MG63 (cell line): ENCODE results near the gene FSTL4. TPM values are rescaled to one million over a fixed set of nuclear protein-coding genes. Genes with fewer than 3 reads are reported as not detected.

Experiments used
- DNase-seq: peaks from one replicate; pipeline ENCODE4 v3.0.0-alpha.2; 2020
- H3K27me3 ChIP-seq: fragments of 250-450 bp; sonication (Bioruptor Pico); 2 replicates; pipeline ENCODE4 v1.5.1; 2020; ENCODE audit warnings: mild to moderate bottlenecking, moderate library complexity
- H3K36me3 ChIP-seq: fragments of 250-450 bp; sonication (Bioruptor Pico); 2 replicates; pipeline ENCODE4 v1.5.1; 2020; ENCODE audit warnings: mild to moderate bottlenecking, moderate library complexity
- H3K4me3 ChIP-seq: fragments of 250-450 bp; sonication (Bioruptor Pico); 2 replicates; pipeline ENCODE4 v1.5.1; 2020; ENCODE audit warnings: mild to moderate bottlenecking, moderate library complexity
- H3K9me3 ChIP-seq: fragments of 250-450 bp; sonication (Bioruptor Pico); 2 replicates; pipeline ENCODE4 v1.5.1; 2020; ENCODE audit warnings: mild to moderate bottlenecking, moderate library complexity
- total RNA-seq: library from RNA; depleted of rRNA; stranded (reverse); fragments of >200 nt; shearing (Covaris generic); gene quantifications from 2 replicates; pipeline ENCODE4 v1.2.3, GENCODE V29; 2014; ENCODE audit warnings: low replicate concordance

FSTL4 gene
- total RNA-seq, 1 experiment from 2014 or later = not detected

DNA sequence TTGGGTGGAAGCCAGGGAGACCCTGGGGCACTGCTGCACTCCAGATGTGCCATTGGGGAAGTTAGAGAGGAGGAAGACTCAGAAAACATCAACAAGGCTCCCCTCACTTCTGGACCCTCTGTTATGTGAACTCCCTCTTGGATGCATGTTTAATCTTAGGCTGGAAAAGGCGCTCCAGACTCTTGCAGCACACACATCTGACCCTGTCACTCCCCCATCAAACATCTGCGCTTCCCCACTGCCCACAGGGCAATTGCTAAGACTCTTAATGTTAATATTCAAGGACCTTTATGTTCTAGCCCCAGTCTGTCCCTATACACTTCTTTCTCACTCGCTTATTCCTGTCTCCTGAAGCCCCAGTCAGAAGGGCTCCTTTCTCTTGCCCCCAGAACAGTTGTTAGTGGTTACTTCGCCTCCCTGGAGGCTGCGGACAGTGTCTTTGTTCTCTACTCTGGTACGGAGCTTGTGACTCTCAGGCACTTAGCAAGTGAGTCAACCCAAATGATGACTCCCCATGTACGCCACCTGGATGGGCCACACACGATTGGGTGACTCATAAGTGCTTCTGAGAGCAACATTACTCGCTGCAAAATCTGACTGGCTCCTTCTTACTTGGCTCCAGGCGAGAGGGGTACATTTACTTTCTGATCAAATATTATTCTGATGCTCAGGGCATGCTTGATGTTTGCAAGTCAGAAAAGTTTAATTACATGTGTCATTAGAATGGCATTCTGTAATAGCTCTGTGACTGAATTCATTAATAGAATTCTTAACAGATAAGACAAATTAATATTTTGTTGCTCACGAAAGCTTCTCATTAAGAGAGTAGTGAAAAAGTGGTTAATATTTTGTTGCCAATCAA is 366.9 kb downstream of the FSTL4 start:
- H3K36me3 ChIP-seq = no peaks in the 10 kb centered on the region
- DNase-seq = peak; percentile 87
- no peaks in the 10 kb centered on the region for H3K9me3 ChIP-seq
- H3K27me3 ChIP-seq = no peaks in the 10 kb centered on the region
- H3K4me3 ChIP-seq = no peak overlapping the region

DNA sequence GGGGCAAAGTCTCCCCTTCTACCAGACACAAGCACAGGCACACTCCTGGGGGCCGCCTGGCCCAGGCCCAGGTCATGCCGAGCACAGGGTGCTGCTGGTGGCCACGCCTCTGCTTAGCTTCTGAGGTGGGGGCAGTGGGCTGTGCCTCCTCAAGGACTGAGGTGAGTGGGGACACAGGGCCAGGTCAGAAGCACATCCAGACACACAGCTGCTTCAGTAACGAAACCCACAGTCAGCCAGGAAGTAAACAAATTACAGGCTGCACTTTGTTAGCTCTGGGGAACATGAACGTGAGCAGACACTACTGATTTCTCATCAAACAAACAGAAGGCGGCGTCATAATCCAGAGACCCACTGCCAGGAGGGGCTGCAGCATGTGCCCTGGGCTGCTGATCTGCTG is 368.1 kb downstream of the FSTL4 start:
- no peaks in the 10 kb centered on the region for H3K36me3 ChIP-seq

GRCh38 chr5:133243196-133243595 is 369.1 kb downstream of the FSTL4 start:
- Histone ChIP-seq H3K36me3 (no peaks in the 10 kb centered on the region), H3K9me3 (peaks cover 7% of the 10 kb centered on the region), H3K27me3 (no peaks in the 10 kb centered on the region; the same call in 1 of the 2 replicates), H3K4me3 (no peak overlapping the region)
- DNase-seq = no peak

More for the DNA sequence above, 368.1 kb downstream of the FSTL4 start:
- DNase-seq = no peak
- Histone ChIP-seq H3K9me3 (peaks cover 7% of the 10 kb centered on the region), H3K4me3 (no peak overlapping the region), H3K27me3 (no peaks in the 10 kb centered on the region)

- H3K27me3 ChIP-seq = no peaks in the 10 kb centered on the region; the same call in 1 of the 2 replicates
- no peaks in the 10 kb centered on the region for H3K36me3 ChIP-seq
- no peak overlapping the region for H3K4me3 ChIP-seq
- DNase-seq = no peak
- peaks cover 7% of the 10 kb centered on the region for H3K9me3 ChIP-seq
Measured at GRCh38 chr5:133242221-133242835, 370.0 kb downstream of the FSTL4 start.

DNA sequence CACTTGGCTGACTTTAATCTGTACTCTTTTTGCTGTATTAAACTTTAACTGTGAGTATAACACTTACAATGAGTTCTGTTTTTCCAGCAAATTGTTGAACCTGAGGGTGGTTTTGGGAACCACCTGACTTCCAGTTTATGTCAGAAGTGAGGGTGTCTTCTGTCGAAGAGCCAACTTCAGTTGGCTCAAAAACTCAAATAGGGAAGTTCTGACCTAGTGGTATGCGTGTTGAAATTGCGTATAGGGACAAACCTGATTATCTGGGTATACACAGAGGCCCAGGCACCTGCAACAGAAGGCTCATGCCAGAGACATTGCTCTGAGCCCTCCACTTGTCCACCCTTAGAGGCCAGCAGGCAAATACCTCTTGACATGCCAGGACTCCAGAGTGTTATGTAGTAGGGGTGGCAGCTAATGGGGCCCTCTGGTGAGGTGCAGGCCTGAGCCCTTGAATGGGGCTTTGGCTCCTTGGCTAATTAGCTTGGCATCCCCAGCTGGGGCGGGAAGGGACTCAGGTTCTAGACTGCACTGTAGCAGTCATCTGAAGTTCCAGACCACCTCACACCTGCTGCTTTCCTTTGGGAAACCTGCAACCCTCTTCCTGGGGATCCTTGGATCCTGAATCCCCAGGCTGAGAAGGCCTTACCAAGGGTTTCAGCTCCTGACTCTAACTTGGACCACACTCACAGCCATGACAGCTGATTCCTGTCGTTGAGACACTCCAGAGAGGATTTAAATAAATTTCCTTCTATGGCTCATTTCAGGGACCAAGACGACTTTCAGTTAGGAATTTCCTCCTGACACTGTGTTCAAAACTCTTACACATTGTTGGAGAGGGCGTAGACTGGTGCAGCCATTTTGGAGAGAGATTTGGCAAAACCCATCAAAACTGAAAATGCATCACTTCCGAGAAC is 370.9 kb downstream of the FSTL4 start:
- H3K27me3 ChIP-seq = no peaks in the 10 kb centered on the region; the same call in 1 of the 2 replicates
- H3K4me3 ChIP-seq = no peak overlapping the region
- H3K9me3 ChIP-seq = peaks cover 7% of the 10 kb centered on the region
- no peaks in the 10 kb centered on the region for H3K36me3 ChIP-seq
- no peak for DNase-seq

DNA sequence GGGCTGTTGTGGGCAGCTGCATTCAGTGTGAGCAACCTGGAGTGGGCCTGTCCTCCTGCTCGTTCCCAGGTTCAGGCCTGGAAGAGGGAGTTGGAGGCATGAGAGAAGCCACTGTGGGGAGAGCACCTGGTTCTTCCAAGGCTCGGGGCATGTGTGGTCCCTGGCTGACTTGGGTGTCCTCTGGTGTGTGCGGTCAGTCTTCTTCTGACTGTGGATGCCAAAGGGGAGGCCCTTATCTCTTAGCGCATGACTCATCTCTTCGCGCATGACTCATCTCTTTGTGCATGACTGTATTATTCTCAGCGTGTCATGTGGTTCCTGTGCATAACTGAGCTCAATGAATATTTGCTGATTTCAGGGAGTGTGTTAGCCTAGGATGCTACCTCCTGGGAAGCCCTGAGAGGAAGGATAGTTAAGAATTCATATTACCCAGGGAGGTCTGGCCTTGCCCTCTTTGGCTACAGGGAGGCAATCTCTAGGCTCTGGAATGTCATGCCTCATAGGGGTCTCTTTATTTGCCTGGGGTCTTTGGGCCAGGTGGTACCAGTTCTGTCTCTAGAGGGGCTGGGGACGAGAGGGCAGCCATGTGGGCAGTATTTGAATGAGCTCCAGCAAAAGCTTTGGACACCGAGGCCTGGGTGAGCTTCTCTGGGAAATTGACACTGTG is 371.8 kb downstream of the FSTL4 start:
- no peaks in the 10 kb centered on the region for H3K36me3 ChIP-seq
- H3K4me3 ChIP-seq = no peak overlapping the region
- peak; percentile 81 for DNase-seq
- peaks cover 7% of the 10 kb centered on the region for H3K9me3 ChIP-seq
- H3K27me3 ChIP-seq = no peaks in the 10 kb centered on the region; the same call in 1 of the 2 replicates

DNA sequence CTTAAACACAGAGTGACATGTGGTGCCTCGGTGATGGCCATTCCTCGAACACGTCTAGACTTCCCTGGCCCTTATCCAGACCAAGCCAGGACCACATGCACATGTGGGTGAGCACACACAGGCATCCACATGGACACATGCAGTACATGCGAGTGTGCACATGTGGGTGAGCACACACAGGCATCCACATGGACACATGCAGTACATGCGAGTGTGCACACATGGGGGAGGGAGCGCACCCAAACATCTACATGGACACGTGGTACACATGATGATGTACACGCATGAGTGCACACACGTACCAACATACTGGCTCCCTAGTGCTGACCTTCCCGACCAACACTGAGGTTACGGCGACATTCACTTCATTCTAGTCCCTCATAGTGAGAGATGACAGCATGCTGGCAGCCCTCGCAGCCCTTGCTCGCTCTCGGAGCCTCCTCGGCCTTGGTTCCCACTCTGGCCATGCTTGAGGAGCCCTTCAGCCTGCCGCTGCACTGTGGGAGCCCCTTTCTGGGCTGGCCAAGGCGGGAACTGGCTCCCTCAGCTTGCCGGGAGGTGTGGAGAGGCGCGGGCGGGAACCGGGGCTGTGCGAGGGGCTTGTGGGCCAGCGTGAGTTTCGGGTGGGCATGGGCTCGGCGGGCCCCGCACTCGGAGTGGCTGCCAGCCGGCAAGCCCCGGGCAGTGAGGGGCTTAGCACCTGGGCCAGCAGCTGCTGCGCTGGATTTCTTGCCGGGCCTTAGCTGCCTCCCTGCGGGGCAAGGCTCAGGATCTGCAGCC is 373.7 kb downstream of the FSTL4 start:
- DNase-seq = no peak
- no peaks in the 10 kb centered on the region; the same call in 1 of the 2 replicates for H3K27me3 ChIP-seq
- no peak overlapping the region for H3K4me3 ChIP-seq
- H3K36me3 ChIP-seq = no peaks in the 10 kb centered on the region
- H3K9me3 ChIP-seq = peaks cover 7% of the 10 kb centered on the region

- DNase-seq = no peak
- Histone ChIP-seq H3K27me3 (no peaks in the 10 kb centered on the region; the same call in 1 of the 2 replicates), H3K4me3 (no peak overlapping the region), H3K36me3 (no peaks in the 10 kb centered on the region), H3K9me3 (peaks cover 7% of the 10 kb centered on the region)
Measured at GRCh38 chr5:133236976-133237375, 375.4 kb downstream of the FSTL4 start.

GRCh38 chr5:133236541-133236951 is 375.8 kb downstream of the FSTL4 start:
- H3K9me3 ChIP-seq = peaks cover 7% of the 10 kb centered on the region
- no peak for DNase-seq
- no peaks in the 10 kb centered on the region for H3K36me3 ChIP-seq
- no peak overlapping the region for H3K4me3 ChIP-seq
- H3K27me3 ChIP-seq = no peaks in the 10 kb centered on the region; the same call in 1 of the 2 replicates

- Histone ChIP-seq H3K36me3 (no peaks in the 10 kb centered on the region), H3K27me3 (no peaks in the 10 kb centered on the region; the same call in 1 of the 2 replicates), H3K4me3 (no peak overlapping the region), H3K9me3 (peaks cover 7% of the 10 kb centered on the region)
- no peak for DNase-seq
Measured at GRCh38 chr5:133235696-133236426, 376.5 kb downstream of the FSTL4 start.

DNA sequence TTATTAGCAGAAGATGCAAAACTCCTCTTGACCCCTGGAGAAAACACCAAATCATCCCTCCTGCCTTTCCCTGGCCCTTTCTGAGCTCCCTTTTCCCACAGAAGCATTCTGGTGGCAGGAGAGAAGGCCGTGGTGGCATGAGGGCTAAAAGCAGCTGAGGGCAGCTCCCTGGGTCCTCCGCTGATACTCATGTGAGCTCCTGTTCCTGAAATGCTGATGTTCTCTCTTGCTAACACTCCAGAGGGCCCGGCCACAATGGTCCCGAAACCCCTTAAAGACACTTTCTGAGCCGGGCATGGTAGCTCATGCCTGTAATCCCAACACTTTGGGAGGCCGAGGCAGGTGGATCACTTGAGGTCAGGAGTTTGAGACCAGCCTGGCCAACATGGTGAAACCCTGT is 377.4 kb downstream of the FSTL4 start:
- no peaks in the 10 kb centered on the region; the same call in 1 of the 2 replicates for H3K27me3 ChIP-seq
- no peak overlapping the region for H3K4me3 ChIP-seq
- no peak for DNase-seq
- H3K9me3 ChIP-seq = peaks cover 5% of the 10 kb centered on the region
- no peaks in the 10 kb centered on the region for H3K36me3 ChIP-seq

GRCh38 chr5:133234273-133234672 is 378.1 kb downstream of the FSTL4 start:
- Histone ChIP-seq H3K27me3 (no peaks in the 10 kb centered on the region; the same call in 1 of the 2 replicates), H3K4me3 (no peak overlapping the region), H3K36me3 (no peaks in the 10 kb centered on the region), H3K9me3 (no peaks in the 10 kb centered on the region)
- DNase-seq = no peak

GRCh38 chr5:133233616-133234015 is 378.7 kb downstream of the FSTL4 start:
- Histone ChIP-seq H3K4me3 (no peak overlapping the region), H3K27me3 (no peaks in the 10 kb centered on the region; the same call in 1 of the 2 replicates), H3K36me3 (no peaks in the 10 kb centered on the region), H3K9me3 (no peaks in the 10 kb centered on the region)
- DNase-seq = no peak

DNA sequence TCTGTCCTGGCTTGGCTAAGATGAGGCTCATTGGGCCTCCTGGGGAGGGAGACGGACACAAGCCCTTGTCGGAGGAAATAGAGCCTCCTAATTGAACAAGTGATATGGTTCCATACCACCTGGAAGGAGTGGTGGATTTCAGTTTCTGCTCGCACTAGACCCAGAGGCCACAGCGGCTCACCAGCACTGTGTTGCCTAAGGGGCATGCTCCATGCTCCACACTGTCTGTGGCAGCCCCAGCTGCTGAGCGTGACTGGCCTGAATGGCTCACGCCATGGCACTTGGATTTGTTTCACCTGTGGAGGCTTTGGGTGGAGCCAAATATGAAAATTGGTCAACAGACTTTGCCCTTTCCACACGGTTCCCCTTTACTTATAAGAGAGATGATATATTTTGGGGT is 379.4 kb downstream of the FSTL4 start:
- Histone ChIP-seq H3K4me3 (no peak overlapping the region), H3K9me3 (no peaks in the 10 kb centered on the region), H3K36me3 (no peaks in the 10 kb centered on the region), H3K27me3 (no peaks in the 10 kb centered on the region)
- no peak for DNase-seq

- H3K9me3 ChIP-seq = no peaks in the 10 kb centered on the region
- H3K4me3 ChIP-seq = no peak overlapping the region
- H3K27me3 ChIP-seq = no peaks in the 10 kb centered on the region
- no peak for DNase-seq
- H3K36me3 ChIP-seq = no peaks in the 10 kb centered on the region
Measured at GRCh38 chr5:133232435-133232834, 379.9 kb downstream of the FSTL4 start.
